C4-2B (cell line): ENCODE data around the gene SERINC1.

Experiments used
- ZFX ChIP-seq: fragments of 450-650 bp; IDR thresholded peaks from 2 replicates; pipeline ENCODE4 v1.6.1; 2017
- TF ChIP-seq, protein P1 (sequence below): fragments of 450-650 bp; conservative IDR thresholded peaks from 2 replicates; pipeline ENCODE4 v1.5.1; 2017; ENCODE audit warnings: mild to moderate bottlenecking

DNA sequence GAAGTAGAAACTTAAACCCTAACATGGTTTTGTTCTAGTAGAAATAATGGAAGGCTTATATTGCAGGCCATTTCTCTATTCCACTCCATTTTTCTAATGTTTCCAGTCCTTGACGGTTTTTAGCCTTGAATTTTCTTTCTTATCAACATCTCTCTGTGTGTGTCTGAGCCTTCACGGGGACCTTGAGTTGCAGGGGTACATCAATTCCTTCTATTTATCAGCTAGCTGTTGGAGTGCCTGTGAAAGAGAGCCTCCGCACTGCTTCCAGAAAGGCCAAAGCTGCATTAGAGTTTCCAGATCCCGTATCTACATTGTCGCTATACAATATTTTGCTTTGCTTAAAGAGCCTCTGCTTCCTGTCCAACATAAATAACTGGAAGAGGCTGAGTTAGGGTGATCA, 77.6 kb downstream of the SERINC1 start:
- TF ChIP-seq, protein P1, sequence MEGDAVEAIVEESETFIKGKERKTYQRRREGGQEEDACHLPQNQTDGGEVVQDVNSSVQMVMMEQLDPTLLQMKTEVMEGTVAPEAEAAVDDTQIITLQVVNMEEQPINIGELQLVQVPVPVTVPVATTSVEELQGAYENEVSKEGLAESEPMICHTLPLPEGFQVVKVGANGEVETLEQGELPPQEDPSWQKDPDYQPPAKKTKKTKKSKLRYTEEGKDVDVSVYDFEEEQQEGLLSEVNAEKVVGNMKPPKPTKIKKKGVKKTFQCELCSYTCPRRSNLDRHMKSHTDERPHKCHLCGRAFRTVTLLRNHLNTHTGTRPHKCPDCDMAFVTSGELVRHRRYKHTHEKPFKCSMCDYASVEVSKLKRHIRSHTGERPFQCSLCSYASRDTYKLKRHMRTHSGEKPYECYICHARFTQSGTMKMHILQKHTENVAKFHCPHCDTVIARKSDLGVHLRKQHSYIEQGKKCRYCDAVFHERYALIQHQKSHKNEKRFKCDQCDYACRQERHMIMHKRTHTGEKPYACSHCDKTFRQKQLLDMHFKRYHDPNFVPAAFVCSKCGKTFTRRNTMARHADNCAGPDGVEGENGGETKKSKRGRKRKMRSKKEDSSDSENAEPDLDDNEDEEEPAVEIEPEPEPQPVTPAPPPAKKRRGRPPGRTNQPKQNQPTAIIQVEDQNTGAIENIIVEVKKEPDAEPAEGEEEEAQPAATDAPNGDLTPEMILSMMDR: no peak
- TF ChIP-seq ZFX: no peak
